Neural cell (in vitro differentiated cells): ENCODE results near the gene BMAL1. TPM values are rescaled to one million over a fixed set of nuclear protein-coding genes. Genes with fewer than 3 reads are reported as not detected.

Source experiments
- H2AFZ ChIP-seq: fragments of 200-600, 300-800 bp; sonication (generic), shearing (Covaris generic); 2 replicates; pipeline ENCODE4 v1.6.0; 2014; ENCODE audit warnings: low read depth, mild to moderate bottlenecking, antibody characterized with exemption, low read length, moderate library complexity
- H3F3A ChIP-seq: fragments of 200-600 bp; shearing (Covaris generic); 2 replicates; pipeline ENCODE4 v1.6.1; 2016; ENCODE audit warnings: mild to moderate bottlenecking, moderate library complexity, mixed read lengths, antibody characterized with exemption, low read length; ENCODE audit not compliant: insufficient read depth, poor library complexity, severe bottlenecking
- H3K27ac ChIP-seq: fragments of 200-600, 300-800 bp; sonication (generic), shearing (Covaris generic); 2 replicates; pipeline ENCODE4 v1.5.1; 2014; ENCODE audit warnings: mild to moderate bottlenecking, low read length, moderate library complexity
- H3K27me3 ChIP-seq: fragments of 300-800, 200-600 bp; sonication (generic), shearing (Covaris generic); 2 replicates; pipeline ENCODE4 v1.6.0; 2014; ENCODE audit warnings: mild to moderate bottlenecking, low read depth, low read length, moderate library complexity; ENCODE audit not compliant: insufficient read depth
- H3K36me3 ChIP-seq: fragments of 300-800, 200-600 bp; sonication (generic), shearing (Covaris generic); 2 replicates; pipeline ENCODE4 v1.5.1; 2014; ENCODE audit warnings: mild to moderate bottlenecking, antibody characterized with exemption, low read length, moderate library complexity; ENCODE audit not compliant: insufficient read depth
- H3K4me2 ChIP-seq: fragments of 300-800, 200-600 bp; sonication (generic), shearing (Covaris generic); 2 replicates; pipeline ENCODE4 v1.6.0; 2014; ENCODE audit warnings: mild to moderate bottlenecking, low read length
- H3K4me3 ChIP-seq: fragments of 300-800, 200-600 bp; sonication (generic), shearing (Covaris generic); 2 replicates; pipeline ENCODE4 v1.5.1; 2014; ENCODE audit warnings: mild to moderate bottlenecking, low read length, moderate library complexity
- H3K79me2 ChIP-seq: fragments of 200-600 bp; shearing (Covaris generic); replicated peaks from 2 replicates; pipeline ENCODE4 v1.6.0; 2014; ENCODE audit warnings: mild to moderate bottlenecking, low read length, moderate library complexity; ENCODE audit not compliant: insufficient read depth
- H3K9ac ChIP-seq: fragments of 300-800, 200-600 bp; sonication (generic), shearing (Covaris generic); 2 replicates; pipeline ENCODE4 v1.6.1; 2016; ENCODE audit warnings: mild to moderate bottlenecking, low read length, mixed read lengths
- H3K9me2 ChIP-seq: fragments of 200-600 bp; shearing (Covaris generic); 2 replicates; pipeline ENCODE4 v1.6.1; 2016; ENCODE audit warnings: mild to moderate bottlenecking, low read length, mixed read lengths; ENCODE audit not compliant: insufficient read depth
- H3K9me3 ChIP-seq: fragments of 200-600, 300-800 bp; sonication (generic), shearing (Covaris generic); 2 replicates; pipeline ENCODE4 v1.6.1; 2016; ENCODE audit warnings: mild to moderate bottlenecking, mixed run types, low read length, moderate library complexity, mixed read lengths
- H4K20me1 ChIP-seq: fragments of 200-600 bp; shearing (Covaris generic); 2 replicates; pipeline ENCODE4 v1.6.1; 2016; ENCODE audit warnings: mild to moderate bottlenecking, mixed run types; ENCODE audit not compliant: insufficient read depth
- CTCF ChIP-seq: fragments of 450-650 bp; IDR thresholded peaks from 2 replicates; pipeline ENCODE4 v1.5.1; 2014; ENCODE audit warnings: antibody characterized with exemption, mild to moderate bottlenecking, moderate library complexity; ENCODE audit not compliant: poor library complexity, severe bottlenecking
- EP300 ChIP-seq: fragments of 450-650 bp; conservative IDR thresholded peaks from 2 replicates; pipeline ENCODE4 v1.6.1; 2014; ENCODE audit warnings: antibody characterized with exemption, mild to moderate bottlenecking, moderate library complexity; ENCODE audit not compliant: poor library complexity, severe bottlenecking
- EZH2 ChIP-seq: fragments of 200-600, 300-800 bp; shearing (Covaris generic), sonication (generic); IDR thresholded peaks from 2 replicates; pipeline ENCODE4 v1.6.1; 2014; ENCODE audit warnings: antibody characterized with exemption, low read length, borderline replicate concordance, mild to moderate bottlenecking; ENCODE audit not compliant: insufficient read depth, poor library complexity, severe bottlenecking
- MXI1 ChIP-seq: fragments of 450-650 bp; conservative IDR thresholded peaks from 2 replicates; pipeline ENCODE4 v1.6.1; 2014; ENCODE audit warnings: antibody characterized with exemption, mild to moderate bottlenecking; ENCODE audit not compliant: poor library complexity, severe bottlenecking
- POLR2AphosphoS5 ChIP-seq: IDR thresholded peaks from 2 replicates; pipeline ENCODE4 v1.6.1; 2012
- RAD21 ChIP-seq: fragments of 450-650 bp; conservative IDR thresholded peaks from 2 replicates; pipeline ENCODE4 v1.6.1; 2014; ENCODE audit warnings: antibody characterized with exemption, mild to moderate bottlenecking, moderate library complexity
- REST ChIP-seq: IDR thresholded peaks from 2 replicates; pipeline ENCODE4 v1.6.1; 2012; ENCODE audit warnings: borderline replicate concordance
- SMC3 ChIP-seq: fragments of 450-650 bp; conservative IDR thresholded peaks from 2 replicates; pipeline ENCODE4 v1.6.1; 2014; ENCODE audit warnings: antibody characterized with exemption, mild to moderate bottlenecking, moderate library complexity; ENCODE audit not compliant: poor library complexity
- TAF1 ChIP-seq: IDR thresholded peaks from 2 replicates; pipeline ENCODE4 v1.6.1; 2012; ENCODE audit warnings: low read depth
- polyA plus RNA-seq: library from polyadenylated mRNA; depleted of rRNA; stranded (reverse); fragments of >200 nt; gene quantifications from 2 replicates; pipeline ENCODE4 v1.2.3, GENCODE V29; 2014

BMAL1 gene
- polyA plus RNA-seq, 1 donor from 2014 or later: 17.1 TPM

- Histone ChIP-seq H3K27ac (no peak overlapping the region), H2AFZ (no peak overlapping the region), H3K4me3 (no peak overlapping the region)
These were observed 85.1 kb downstream of the BMAL1 start for GRCh38 chr11:13362596-13363109.

GRCh38 chr11:13364388-13364787 lies 86.8 kb downstream of the BMAL1 start:
- Histone ChIP-seq H3K4me3 (no peak overlapping the region), H3F3A (no peaks in the 10 kb centered on the region), H3K9ac (no peak overlapping the region), H3K9me3 (no peaks in the 10 kb centered on the region), H3K27me3 (no peaks in the 10 kb centered on the region), H4K20me1 (no peaks in the 10 kb centered on the region), H3K9me2 (no peaks in the 10 kb centered on the region), H3K4me2 (no peak overlapping the region), H2AFZ (no peak overlapping the region), H3K27ac (no peak overlapping the region), H3K36me3 (peaks cover 3% of the 10 kb centered on the region), H3K79me2 (no peaks in the 10 kb centered on the region)
- no peak for TF ChIP-seq POLR2AphosphoS5
- no peak for TF ChIP-seq EZH2

More at GRCh38 chr11:13362596-13363109, 85.1 kb downstream of the BMAL1 start:
- Histone ChIP-seq H3K27me3 (no peaks in the 10 kb centered on the region), H3K4me2 (no peak overlapping the region), H3K36me3 (no peaks in the 10 kb centered on the region), H4K20me1 (no peaks in the 10 kb centered on the region), H3K9ac (no peak overlapping the region), H3F3A (no peaks in the 10 kb centered on the region), H3K9me2 (no peaks in the 10 kb centered on the region), H3K9me3 (no peaks in the 10 kb centered on the region), H3K79me2 (no peaks in the 10 kb centered on the region)
- no peak for TF ChIP-seq RAD21
- TF ChIP-seq TAF1: no peak
- TF ChIP-seq MXI1: no peak
- TF ChIP-seq REST: no peak
- TF ChIP-seq CTCF: no peak
- TF ChIP-seq POLR2AphosphoS5: no peak
- TF ChIP-seq EZH2: no peak
- TF ChIP-seq EP300: no peak
- no peak for TF ChIP-seq SMC3
